H9 (cell line): ENCODE results near the gene HOXA9. TPM values are rescaled to one million over a fixed set of nuclear protein-coding genes. Genes with fewer than 3 reads are reported as not detected.

ENCODE experiments used
- DNase-seq: peaks from one replicate; pipeline ENCODE4 v3.0.0-alpha.2; 2017
- H2AFZ ChIP-seq: one replicate; pipeline ENCODE4 v1.6.1; 2013; ENCODE audit warnings: mild to moderate bottlenecking, low read length, control low read depth, moderate library complexity
- H2AK5ac ChIP-seq: 2 replicates; pipeline ENCODE4 v1.6.1; 2013; ENCODE audit warnings: low read length, control low read depth, mixed read lengths; ENCODE audit not compliant: insufficient read length
- H2BK120ac ChIP-seq: one replicate; pipeline ENCODE4 v1.6.1; 2013; ENCODE audit warnings: low read depth, mild to moderate bottlenecking, low read length, control low read depth, inconsistent platforms; ENCODE audit not compliant: poor library complexity, severe bottlenecking
- H2BK12ac ChIP-seq: 2 replicates; pipeline ENCODE4 v1.6.1; 2013; ENCODE audit warnings: low read length, control low read depth, mixed read lengths, low read depth; ENCODE audit not compliant: insufficient read length
- H2BK15ac ChIP-seq: 2 replicates; pipeline ENCODE4 v1.6.1; 2013; ENCODE audit warnings: low read depth, low read length, control low read depth
- H2BK20ac ChIP-seq: one replicate; pipeline ENCODE4 v1.6.1; 2013; ENCODE audit warnings: low read depth, mild to moderate bottlenecking, low read length, control low read depth, inconsistent platforms; ENCODE audit not compliant: poor library complexity, severe bottlenecking
- H2BK5ac ChIP-seq: 2 replicates; pipeline ENCODE4 v1.6.1; 2013; ENCODE audit warnings: low read length, control low read depth, mixed read lengths; ENCODE audit not compliant: insufficient read length
- H3K14ac ChIP-seq: 2 replicates; pipeline ENCODE4 v1.6.1; 2013; ENCODE audit warnings: low read length, control low read depth; ENCODE audit not compliant: insufficient read depth
- H3K18ac ChIP-seq: 2 replicates; pipeline ENCODE4 v1.6.1; 2013; ENCODE audit warnings: low read depth, mild to moderate bottlenecking, mixed read lengths, low read length, control low read depth; ENCODE audit not compliant: insufficient read length
- H3K23ac ChIP-seq: 2 replicates; pipeline ENCODE4 v1.6.1; 2013; ENCODE audit warnings: low read length, control low read depth, mixed read lengths, low read depth; ENCODE audit not compliant: insufficient read length
- H3K23me2 ChIP-seq: 2 replicates; pipeline ENCODE4 v1.6.1; 2013; ENCODE audit warnings: low read depth, mild to moderate bottlenecking, mixed read lengths, low read length, control low read depth; ENCODE audit not compliant: insufficient read length, poor library complexity, severe bottlenecking
- H3K27ac ChIP-seq: 2 replicates; pipeline ENCODE4 v1.5.1; 2013; ENCODE audit warnings: low read length, control low read depth, mixed read lengths, low read depth; ENCODE audit not compliant: insufficient read length
- H3K27me3 ChIP-seq: 2 replicates; pipeline ENCODE4 v1.6.1; 2013; ENCODE audit warnings: low read length, control low read depth, inconsistent platforms; ENCODE audit not compliant: insufficient read depth
- H3K4ac ChIP-seq: 2 replicates; pipeline ENCODE4 v1.6.1; 2013; ENCODE audit warnings: low read depth, mild to moderate bottlenecking, control low read depth, inconsistent platforms, low read length, moderate library complexity
- H3K4me1 ChIP-seq: 2 replicates; pipeline ENCODE4 v1.6.1; 2013; ENCODE audit warnings: low read length, control low read depth, inconsistent platforms; ENCODE audit not compliant: insufficient read depth
- H3K4me2 ChIP-seq: 2 replicates; pipeline ENCODE4 v1.6.1; 2013; ENCODE audit warnings: low read length, control low read depth, mixed read lengths; ENCODE audit not compliant: insufficient read length, insufficient read depth
- H3K56ac ChIP-seq: 2 replicates; pipeline ENCODE4 v1.6.1; 2013; ENCODE audit warnings: low read depth, mild to moderate bottlenecking, mixed read lengths, low read length, control low read depth; ENCODE audit not compliant: insufficient read length
- H3K79me1 ChIP-seq: 2 replicates; pipeline ENCODE4 v1.6.1; 2013; ENCODE audit warnings: low read depth, mild to moderate bottlenecking, moderate library complexity, low read length, control low read depth, inconsistent platforms; ENCODE audit not compliant: insufficient read depth, poor library complexity, severe bottlenecking
- H3K79me2 ChIP-seq: 2 replicates; pipeline ENCODE4 v1.6.1; 2013; ENCODE audit warnings: low read length, control low read depth, inconsistent platforms; ENCODE audit not compliant: insufficient read depth
- H3K9ac ChIP-seq: 2 replicates; pipeline ENCODE4 v1.6.1; 2013; ENCODE audit warnings: low read length, control low read depth, mixed read lengths; ENCODE audit not compliant: insufficient read length; ENCODE audit errors: extremely low read depth
- H3K9me3 ChIP-seq: one replicate; pipeline ENCODE4 v1.6.1; 2013; ENCODE audit warnings: low read depth, low read length, inconsistent platforms; ENCODE audit not compliant: control insufficient read depth
- H3T11ph ChIP-seq: one replicate; pipeline ENCODE4 v1.6.1; 2013; ENCODE audit warnings: mild to moderate bottlenecking, low read length, control low read depth, inconsistent platforms
- H4K20me1 ChIP-seq: one replicate; pipeline ENCODE4 v1.6.1; 2013; ENCODE audit not compliant: control insufficient read depth, insufficient read length, insufficient read depth
- H4K5ac ChIP-seq: 2 replicates; pipeline ENCODE4 v1.6.1; 2013; ENCODE audit warnings: low read depth, mild to moderate bottlenecking, mixed read lengths, low read length, control low read depth; ENCODE audit not compliant: insufficient read length
- H4K8ac ChIP-seq: replicated peaks from 2 replicates; pipeline ENCODE4 v1.6.1; 2013; ENCODE audit warnings: low read length, control low read depth, mixed read lengths, low read depth; ENCODE audit not compliant: insufficient read length
- H4K91ac ChIP-seq: 2 replicates; pipeline ENCODE4 v1.6.1; 2013; ENCODE audit warnings: low read depth, mild to moderate bottlenecking, moderate library complexity, mixed read lengths, low read length, control low read depth; ENCODE audit not compliant: insufficient read length
- H3K27ac Mint-ChIP-seq, 3 experiments: 2 replicates in 2 of 3; 3 replicates in 1 of 3; pipeline ENCODE4 v1.8.0; 2020 to 2021; ENCODE audit warnings: mixed read lengths in 3 of 3, mild to moderate bottlenecking in 1 of 3, moderate library complexity in 1 of 3
- H3K27me3 Mint-ChIP-seq: 2 replicates; pipeline ENCODE4 v1.8.0; 2021; ENCODE audit warnings: low read depth, mild to moderate bottlenecking, moderate library complexity, mixed read lengths
- H3K36me3 Mint-ChIP-seq, 3 experiments: 2 replicates in 2 of 3; 3 replicates in 1 of 3; pipeline ENCODE4 v1.8.0; 2020 to 2021; ENCODE audit warnings: low read depth in 3 of 3, mixed read lengths in 3 of 3; ENCODE audit not compliant: insufficient read depth in 1 of 3
- H3K4me1 Mint-ChIP-seq, 2 experiments: 2 replicates each; pipeline ENCODE4 v1.8.0; 2020; ENCODE audit warnings: mixed read lengths in 2 of 2
- H3K4me3 Mint-ChIP-seq, 2 experiments: 2 replicates in 1 of 2; 3 replicates in 1 of 2; pipeline ENCODE4 v1.8.0; 2020 to 2021; ENCODE audit warnings: mild to moderate bottlenecking in 2 of 2, mixed read lengths in 2 of 2, moderate library complexity in 1 of 2
- H3K9me3 Mint-ChIP-seq, 2 experiments: 2 replicates in 1 of 2; 3 replicates in 1 of 2; pipeline ENCODE4 v1.8.0; 2020; ENCODE audit warnings: mild to moderate bottlenecking in 2 of 2, mixed read lengths in 2 of 2, moderate library complexity in 1 of 2
- CTCF ChIP-seq: fragments of 200-600 bp; sonication (generic); conservative IDR thresholded peaks from 3 replicates; pipeline ENCODE4 v1.8.0; 2021; ENCODE audit warnings: antibody characterized with exemption, mild to moderate bottlenecking
- whole genome bisulfite sequencing: extraction: QIAGEN DNeasy Blood & Tissue Kit; methylation state at CpG from one replicate; pipeline ENCODE4 v1.1.7; 2013; ENCODE audit warnings: missing lambda C conversion rate, low lambda C conversion rate, mixed read lengths; ENCODE audit not compliant: insufficient read length; ENCODE audit errors: extremely low coverage; 5-methylcytosine and 5-hydroxymethylcytosine counted together
- total RNA-seq: library from RNA; stranded (reverse); gene quantifications from 2 replicates; pipeline ENCODE4 v1.2.1, GENCODE V29; 2021

The HOXA9 gene
- total RNA-seq, 1 experiment from 2014 or later = not detected

DNA sequence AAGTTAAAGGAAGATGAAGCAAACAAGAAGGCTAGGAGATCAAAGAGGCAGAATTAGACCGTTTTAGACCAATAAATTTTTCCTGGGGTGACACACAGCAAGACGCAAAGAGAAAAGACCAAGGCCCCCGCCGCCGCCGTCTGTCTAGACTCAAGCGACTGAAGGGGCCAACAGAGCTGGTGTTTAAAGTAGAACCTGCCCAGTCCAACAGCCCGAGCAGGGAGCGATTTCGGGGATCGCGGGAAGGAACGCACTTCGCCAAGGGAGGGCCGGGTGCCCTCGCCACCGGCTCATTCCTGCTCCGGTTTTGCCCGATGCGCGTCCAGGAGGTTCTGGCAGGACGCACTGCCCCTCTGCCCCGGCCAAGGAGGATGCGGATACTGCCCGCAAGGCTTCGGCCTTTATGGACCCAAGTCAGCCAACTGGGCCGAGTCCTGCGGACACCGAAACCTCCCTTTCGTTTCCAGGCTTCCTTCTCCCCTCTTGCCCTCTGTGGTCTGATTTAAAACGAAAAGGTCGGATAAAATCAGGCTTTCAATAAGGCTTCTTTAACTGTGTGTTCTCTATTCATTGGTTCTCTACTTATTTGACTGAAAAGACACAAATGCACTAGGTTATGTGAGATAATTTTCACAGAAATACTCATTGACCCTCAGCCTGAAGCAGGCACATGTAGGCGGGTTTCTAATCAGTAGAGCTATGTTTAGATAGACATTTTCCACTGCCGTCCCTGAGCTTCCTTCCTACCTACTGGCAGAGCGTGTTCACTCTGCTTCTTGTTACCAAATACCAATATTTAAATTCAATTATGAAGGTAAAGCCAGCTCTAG, 6.7 kb downstream of the HOXA9 start:
- no peaks in the 10 kb centered on the region for H3K79me2 ChIP-seq
- no peak overlapping the region for H3T11ph ChIP-seq
- H4K20me1 ChIP-seq = no peaks in the 10 kb centered on the region
- no peaks in the 10 kb centered on the region for H3K79me1 ChIP-seq
- Mint-ChIP-seq H3K27ac (no peak overlapping the region; a peak in 1 of 7 replicates), H3K4me3 (no peak overlapping the region), H3K4me1 (peaks cover 3 to 11% of the 10 kb centered on the region in 2 experiments; a peak in 3 of 4 replicates), H3K9me3 (peaks cover 13 to 19% of the 10 kb centered on the region in 2 experiments), H3K36me3 (peaks cover 0 to 6% (median 0%) of the 10 kb centered on the region in 3 experiments; a peak in 3 of 7 replicates), H3K27me3 (peaks cover 98% of the 10 kb centered on the region)
- no peak overlapping the region for H2BK120ac ChIP-seq
- H2BK20ac ChIP-seq = no peak overlapping the region
- H3K9me3 ChIP-seq = no peaks in the 10 kb centered on the region
- no peak overlapping the region for H2AFZ ChIP-seq
- H3K23me2 ChIP-seq = no peaks in the 10 kb centered on the region
- H3K4me2 ChIP-seq = no peak overlapping the region
- H3K23ac ChIP-seq = no peak overlapping the region
- H3K18ac ChIP-seq = no peak overlapping the region
- no peak overlapping the region for H4K8ac ChIP-seq
- no peak for TF ChIP-seq CTCF
- no peak overlapping the region for H3K56ac ChIP-seq
- no peak overlapping the region for H3K9ac ChIP-seq
- H4K5ac ChIP-seq = no peak overlapping the region
- WGBS = no CpG with 5 or more reads among the region's 35 CpGs
- H3K4ac ChIP-seq = no peak overlapping the region
- H2BK15ac ChIP-seq = no peak overlapping the region
- no peak overlapping the region for H3K14ac ChIP-seq
- H2BK12ac ChIP-seq = no peak overlapping the region
- no peak overlapping the region for H3K27ac ChIP-seq
- H3K4me1 ChIP-seq = no peaks in the 10 kb centered on the region
- H2BK5ac ChIP-seq = no peak overlapping the region
- DNase-seq = peak; percentile 28
- peaks cover 97% of the 10 kb centered on the region for H3K27me3 ChIP-seq
- H4K91ac ChIP-seq = no peak overlapping the region
- H2AK5ac ChIP-seq = no peak overlapping the region
